SK-N-DZ (cell line): ENCODE data around the gene SF3B1.
"Not testable (repeated sequence)": the region's sequence is repeated elsewhere in the genome, so short reads cannot be mapped to it uniquely, and the experiment has no call there.

Experiments used
- DNase-seq: peaks from one replicate; pipeline ENCODE4 v3.0.0-alpha.2; 2015; ENCODE audit warnings: low spot score
- small RNA-seq, 2 experiments: library from RNA; depleted of rRNA; stranded (forward); fragments of <200 nt; gene quantifications; one replicate each; pipeline ENCODE3, GENCODE V24; 2014

The SF3B1 gene

GRCh38 chr2:197345846-197346370 lies 88.9 kb downstream of the SF3B1 start:
- DNase-seq, result no peak

GRCh38 chr2:197343968-197344367 lies 90.9 kb downstream of the SF3B1 start:
- DNase-seq, result not testable (repeated sequence)

GRCh38 chr2:197340591-197340990 lies 94.2 kb downstream of the SF3B1 start:
- no peak for DNase-seq

Small RNA genes within 50 kb of the gene (small RNA-seq; reads per million reads assigned to genes)
- 0 to 0.04 reads per million in 2 experiments for gene RF00394
- gene RNU6-1029P, result 0 reads per million in 2 experiments
